ENCODE results near the gene OR5H2. TPM values are rescaled to one million over a fixed set of nuclear protein-coding genes. Genes with fewer than 3 reads are reported as not detected.
"Not testable (repeated sequence)": the region's sequence is repeated elsewhere in the genome, so short reads cannot be mapped to it uniquely, and the experiment has no call there.

Gene OR5H2
- not detected for polyA plus RNA-seq (ENCODE audit: insufficient read length in 3 of 3)

GRCh38 chr3:98282205-98282604 is at the start of gene OR5H2:
Gene OR5H2 (plus strand): TSS chr3:98282505. CDS start chr3:98282903, 398 bp downstream.
- no peak for DNase-seq (ENCODE audit: low read depth in 3 of 3, low spot score in 2 of 3)

GRCh38 chr3:98233468-98233867 is 48.8 kb upstream of the OR5H2 start:
- no peak for DNase-seq (ENCODE audit: low read depth in 3 of 3, low spot score in 2 of 3)

- DNase-seq (ENCODE audit: low read depth in 3 of 3, low spot score in 2 of 3) = no peak
These were observed 42.2 kb upstream of the OR5H2 start for GRCh38 chr3:98240131-98240530.

DNA sequence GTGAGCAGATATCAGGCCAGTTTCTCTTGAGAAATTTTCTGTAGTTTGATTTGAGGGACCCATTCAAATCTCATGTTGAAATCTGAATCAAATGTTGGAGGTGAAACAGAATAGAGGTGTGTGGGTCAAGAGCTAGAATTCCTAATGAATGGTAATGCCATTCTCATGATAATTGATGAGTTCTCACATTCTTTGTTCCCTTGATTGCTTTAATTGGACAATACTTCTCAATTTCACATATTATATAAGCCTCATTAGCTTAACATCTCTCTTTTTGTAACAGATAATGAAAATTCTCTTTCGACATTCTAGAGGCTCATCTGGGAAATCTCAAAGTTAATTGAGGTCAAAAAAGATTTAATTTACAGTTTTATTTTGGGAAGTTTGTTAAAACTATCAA is 40.1 kb upstream of the OR5H2 start:
- DNase-seq (ENCODE audit: low read depth in 3 of 3, low spot score in 2 of 3) = no peak

GRCh38 chr3:98243843-98244242 is 38.5 kb upstream of the OR5H2 start:
- DNase-seq (ENCODE audit: low read depth in 3 of 3, low spot score in 2 of 3) = no peak

DNA sequence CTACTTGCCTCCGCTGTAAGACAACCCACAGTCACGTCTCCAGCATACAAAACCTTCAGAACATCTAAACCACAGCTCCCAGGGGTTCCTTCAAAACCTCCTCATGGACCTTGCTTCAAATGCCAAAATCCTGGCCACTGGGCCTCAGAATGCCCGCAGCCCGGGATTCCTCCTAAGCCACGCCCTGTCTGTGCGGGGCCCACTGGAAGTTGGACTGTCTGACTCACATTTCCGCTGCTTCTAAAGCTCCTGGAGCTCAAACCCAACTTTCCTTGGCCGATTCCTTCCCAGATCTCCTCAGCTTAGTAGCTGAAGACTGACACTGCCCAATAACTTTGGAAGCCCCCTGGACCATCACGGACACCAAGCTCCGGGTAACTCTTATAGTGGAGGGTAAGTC is 36.2 kb upstream of the OR5H2 start:
- DNase-seq (ENCODE audit: low read depth in 3 of 3, low spot score in 2 of 3) = no peak

DNA sequence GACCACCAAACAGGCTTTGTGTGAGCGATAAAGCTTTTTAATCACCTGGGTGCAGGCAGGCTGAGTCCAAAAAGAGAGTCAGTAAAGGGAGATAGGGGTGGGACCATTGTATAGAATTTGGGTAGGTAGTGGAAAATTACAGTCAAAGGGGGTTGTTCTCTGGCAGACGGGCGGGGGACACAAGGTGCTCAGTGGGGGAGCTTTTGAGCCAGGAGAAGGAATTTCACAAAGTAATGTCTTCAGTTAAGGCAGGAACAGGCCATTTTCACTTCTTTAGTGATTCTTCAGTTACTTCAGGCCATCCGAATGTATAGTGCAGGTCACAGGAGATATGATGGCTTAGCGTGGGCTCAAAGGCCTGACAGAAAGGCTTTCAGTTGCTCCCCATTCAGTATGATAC is 26.3 kb upstream of the OR5H2 start:
- not testable (repeated sequence) for DNase-seq (ENCODE audit: low read depth in 3 of 3, low spot score in 2 of 3)

- DNase-seq (ENCODE audit: low read depth in 3 of 3, low spot score in 2 of 3) = no peak
These were observed 22.6 kb upstream of the OR5H2 start for GRCh38 chr3:98259707-98260106.

GRCh38 chr3:98262046-98262445 is 20.3 kb upstream of the OR5H2 start:
- no peak for DNase-seq (ENCODE audit: low read depth in 3 of 3, low spot score in 2 of 3)

- no peak for DNase-seq (ENCODE audit: low read depth in 3 of 3, low spot score in 2 of 3)
These were observed 18.4 kb upstream of the OR5H2 start, which contains the start of gene OR5H6 for GRCh38 chr3:98263944-98264343. Gene OR5H6 (plus strand): TSS chr3:98264244. CDS start chr3:98264333, 89 bp downstream.

DNA sequence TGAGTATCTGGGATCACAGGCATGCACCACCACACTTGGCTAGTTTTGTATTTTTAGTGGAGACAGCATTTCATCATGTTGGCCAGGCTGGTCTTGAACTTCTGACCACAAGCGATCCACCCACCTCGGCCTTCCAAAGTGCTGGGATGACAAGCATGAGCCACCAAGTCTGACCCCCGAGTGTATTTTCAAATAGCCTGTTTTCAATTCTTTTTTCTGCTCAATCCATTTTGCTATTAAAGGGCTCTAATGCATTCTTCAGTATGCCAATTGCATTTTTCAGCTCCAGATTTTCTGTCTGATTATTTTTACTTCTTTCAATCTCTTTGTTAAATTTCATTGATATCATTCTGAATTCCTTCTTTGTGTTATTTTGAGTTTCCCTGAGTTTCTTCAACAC is 12.5 kb upstream of the OR5H2 start:
- no peak for DNase-seq (ENCODE audit: low read depth in 3 of 3, low spot score in 2 of 3)

- DNase-seq (ENCODE audit: low read depth in 3 of 3, low spot score in 2 of 3) = no peak
These were observed 10.2 kb upstream of the OR5H2 start for GRCh38 chr3:98272126-98272525.

- no peak for DNase-seq (ENCODE audit: low read depth in 3 of 3, low spot score in 2 of 3)
These were observed 7.4 kb upstream of the OR5H2 start for GRCh38 chr3:98274914-98275313.

GRCh38 chr3:98290916-98291315 is 8.6 kb downstream of the OR5H2 start:
- no peak for DNase-seq (ENCODE audit: low read depth in 3 of 3, low spot score in 2 of 3)

DNA sequence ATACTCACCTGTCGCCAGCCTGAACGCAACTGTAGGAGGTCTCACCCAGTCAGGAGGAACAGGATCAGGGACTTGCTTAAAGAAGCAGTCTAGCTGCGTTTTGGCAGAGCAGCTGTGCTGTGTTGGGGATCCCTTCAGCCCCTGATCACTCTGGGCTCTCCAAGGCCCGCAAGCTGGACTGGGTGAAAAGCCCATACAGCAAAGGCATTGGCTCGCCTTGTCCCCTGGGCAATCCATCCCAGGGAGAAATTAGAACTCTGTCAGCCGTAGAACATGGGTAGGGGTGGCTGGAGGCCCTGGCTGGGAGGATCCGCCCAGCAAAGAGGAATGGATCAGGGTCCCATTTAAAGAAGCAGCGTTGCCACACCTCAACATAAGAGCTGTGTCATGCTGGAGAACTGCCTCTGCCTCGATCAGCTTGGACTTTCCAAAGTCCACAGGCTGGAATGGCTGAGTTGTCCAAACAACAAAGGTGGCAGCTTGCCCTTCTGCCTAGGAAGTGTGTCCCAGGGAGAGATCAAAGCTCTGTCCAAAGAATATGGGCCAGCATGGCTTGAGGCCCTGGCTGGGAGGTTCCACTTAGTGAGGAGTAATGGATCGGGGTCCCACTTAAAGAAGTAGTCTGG is 9.1 kb downstream of the OR5H2 start:
- DNase-seq (ENCODE audit: low read depth in 3 of 3, low spot score in 2 of 3) = no peak

GRCh38 chr3:98322101-98322500 is 39.8 kb downstream of the OR5H2 start:
- DNase-seq (ENCODE audit: low read depth in 3 of 3, low spot score in 2 of 3) = no peak

GRCh38 chr3:98322686-98323085 is 40.4 kb downstream of the OR5H2 start:
- DNase-seq (ENCODE audit: low read depth in 3 of 3, low spot score in 2 of 3) = no peak

GRCh38 chr3:98323425-98323824 is 41.1 kb downstream of the OR5H2 start:
- no peak for DNase-seq (ENCODE audit: low read depth in 3 of 3, low spot score in 2 of 3)

DNA sequence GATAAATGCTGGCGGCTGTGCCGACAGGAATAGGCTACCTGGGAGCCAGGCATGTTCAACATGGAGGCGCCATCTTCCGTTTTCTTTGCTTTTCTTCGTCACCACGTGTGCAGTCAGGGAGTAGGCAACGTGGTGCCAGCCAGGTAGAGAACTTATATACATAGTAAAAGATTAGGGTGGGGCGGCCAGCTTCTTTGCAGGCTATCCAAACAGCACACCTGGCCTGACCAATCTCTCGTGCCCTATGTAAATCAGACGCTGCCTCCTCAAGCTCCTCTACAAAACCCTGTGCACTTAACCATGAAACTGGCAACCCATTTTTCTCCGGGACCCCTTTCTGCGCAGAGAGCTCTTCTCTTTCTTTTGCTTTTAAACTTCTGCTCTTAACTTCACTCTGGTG is 42.8 kb downstream of the OR5H2 start:
- no peak for DNase-seq (ENCODE audit: low read depth in 3 of 3, low spot score in 2 of 3)

GRCh38 chr3:98326105-98326893 is 44.0 kb downstream of the OR5H2 start:
- DNase-seq (ENCODE audit: low read depth in 3 of 3, low spot score in 2 of 3) = no peak

- no peak for DNase-seq (ENCODE audit: low read depth in 3 of 3, low spot score in 2 of 3)
These were observed 44.6 kb downstream of the OR5H2 start for GRCh38 chr3:98326945-98327344.

GRCh38 chr3:98328933-98329332 is 46.6 kb downstream of the OR5H2 start:
- no peak for DNase-seq (ENCODE audit: low read depth in 3 of 3, low spot score in 2 of 3)
